PC-9 (cell line): ENCODE measurements around the gene KBTBD8.

ENCODE experiments used
- CTCF ChIP-seq: fragments of 200-600 bp; sonication (generic); conservative IDR thresholded peaks from 2 replicates; pipeline ENCODE4 v1.6.1; 2017; ENCODE audit warnings: mixed run types, antibody characterized with exemption, mild to moderate bottlenecking, moderate library complexity
- EZH2 ChIP-seq: fragments of 200-600 bp; sonication (generic); IDR thresholded peaks from 2 replicates; pipeline ENCODE4 v1.8.0; 2017; ENCODE audit warnings: antibody characterized with exemption, low read depth

GRCh38 chr3:66949898-66950297 lies 48.2 kb upstream of the KBTBD8 start:
- TF ChIP-seq CTCF, result no peak
- no peak for TF ChIP-seq EZH2
